SH-SY5Y (cell line): ENCODE data around the gene TMPRSS3.

ENCODE experiments used
- GATA2 ChIP-seq: IDR thresholded peaks from 2 replicates; pipeline ENCODE4 v1.6.1; 2011; ENCODE audit warnings: mild to moderate bottlenecking, low read depth, low read length
- GATA3 ChIP-seq: IDR thresholded peaks from 2 replicates; pipeline ENCODE4 v1.6.1; 2011; ENCODE audit warnings: low read depth, mild to moderate bottlenecking, low read length, moderate library complexity

The TMPRSS3 gene

DNA sequence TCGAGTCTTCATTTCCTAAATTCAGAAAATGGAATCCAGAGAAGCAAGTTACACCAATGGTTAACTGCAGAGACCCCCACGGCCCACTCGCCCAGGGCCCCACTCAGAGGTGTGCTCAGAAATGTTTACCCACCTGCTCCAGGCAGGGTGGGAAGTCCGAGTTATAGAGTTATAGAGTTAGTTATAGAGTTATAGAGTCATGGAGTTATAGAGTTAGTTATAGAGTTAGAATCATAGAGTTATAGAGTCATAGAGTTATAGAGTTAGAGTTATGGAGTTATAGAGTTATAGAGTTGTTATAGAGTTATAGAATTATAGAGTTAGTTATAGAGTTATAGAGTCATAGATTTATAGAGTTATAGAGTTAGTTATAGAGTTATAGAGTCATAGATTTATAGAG lies 39.5 kb upstream of the TMPRSS3 start:
- no peak for TF ChIP-seq GATA2
- no peak for TF ChIP-seq GATA3

- TF ChIP-seq GATA2 (no peak), GATA3 (no peak)
These were observed 39.0 kb upstream of the TMPRSS3 start for GRCh38 chr21:42434884-42435283.

GRCh38 chr21:42433946-42434551 lies 38.2 kb upstream of the TMPRSS3 start:
- TF ChIP-seq GATA2, result no peak
- TF ChIP-seq GATA3, result no peak

GRCh38 chr21:42432695-42433094 lies 36.8 kb upstream of the TMPRSS3 start:
- TF ChIP-seq GATA3, result no peak
- no peak for TF ChIP-seq GATA2

- TF ChIP-seq GATA3, result no peak
These were observed 35.3 kb upstream of the TMPRSS3 start for GRCh38 chr21:42431196-42431595.

DNA sequence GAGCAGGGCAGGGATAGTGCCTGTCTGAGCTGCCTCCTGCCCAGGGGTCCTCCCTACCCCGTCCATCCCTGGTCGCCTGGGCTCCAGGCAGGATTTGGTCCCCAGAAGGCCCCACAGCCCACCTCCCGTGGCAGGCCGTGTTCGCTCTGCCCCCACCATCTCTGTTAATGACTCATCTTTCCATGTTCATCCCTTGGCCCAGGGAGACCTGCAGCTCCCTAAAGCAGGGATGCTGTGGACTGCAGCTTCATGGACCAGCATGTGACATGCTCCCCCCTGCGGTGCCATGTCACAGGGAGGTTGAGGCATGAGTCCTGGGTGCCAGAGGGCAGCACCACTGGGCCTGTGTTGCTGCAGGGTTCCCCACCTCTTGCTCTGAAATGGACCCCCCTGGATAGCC lies 34.7 kb upstream of the TMPRSS3 start:
- no peak for TF ChIP-seq GATA3
- no peak for TF ChIP-seq GATA2

- TF ChIP-seq GATA3, result no peak
- TF ChIP-seq GATA2, result no peak
These were observed 34.0 kb upstream of the TMPRSS3 start for GRCh38 chr21:42429856-42430255.

- no peak for TF ChIP-seq GATA2
- TF ChIP-seq GATA3, result no peak
These were observed 33.2 kb upstream of the TMPRSS3 start for GRCh38 chr21:42429021-42429420.

DNA sequence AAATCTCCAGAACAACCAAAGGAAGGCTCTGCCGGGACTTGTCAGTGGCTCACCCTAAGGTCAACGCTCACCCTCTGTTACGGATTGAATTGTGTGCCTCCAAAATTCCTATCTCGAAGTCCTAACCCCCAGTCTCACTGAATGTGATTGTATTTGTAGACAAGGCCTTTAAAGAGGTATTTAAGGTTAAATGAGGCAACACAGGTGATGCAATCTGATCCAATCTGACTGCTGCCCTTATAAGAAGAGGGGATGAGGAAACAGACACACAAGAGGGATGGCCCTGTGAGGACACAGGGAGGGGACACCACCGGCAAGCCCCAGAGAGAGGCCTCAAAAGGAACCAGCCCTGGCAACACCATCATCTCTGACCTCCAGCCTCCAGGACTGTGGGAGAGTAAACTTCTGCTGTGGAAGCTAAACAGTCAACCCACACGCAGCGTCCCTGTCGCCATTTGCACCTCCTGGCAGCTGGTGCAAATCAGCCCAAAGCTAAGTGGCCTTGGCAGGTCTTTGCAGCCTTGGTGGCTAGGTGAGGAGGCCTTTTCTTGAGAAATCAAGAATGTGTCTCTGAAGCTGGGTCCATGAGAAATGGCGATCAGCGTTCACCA lies 32.1 kb upstream of the TMPRSS3 start:
- no peak for TF ChIP-seq GATA3
- no peak for TF ChIP-seq GATA2

- no peak for TF ChIP-seq GATA2
- TF ChIP-seq GATA3, result no peak
These were observed 31.1 kb upstream of the TMPRSS3 start for GRCh38 chr21:42426876-42427480.

- TF ChIP-seq GATA3 (no peak), GATA2 (no peak)
These were observed 30.6 kb upstream of the TMPRSS3 start for GRCh38 chr21:42426424-42426823.

DNA sequence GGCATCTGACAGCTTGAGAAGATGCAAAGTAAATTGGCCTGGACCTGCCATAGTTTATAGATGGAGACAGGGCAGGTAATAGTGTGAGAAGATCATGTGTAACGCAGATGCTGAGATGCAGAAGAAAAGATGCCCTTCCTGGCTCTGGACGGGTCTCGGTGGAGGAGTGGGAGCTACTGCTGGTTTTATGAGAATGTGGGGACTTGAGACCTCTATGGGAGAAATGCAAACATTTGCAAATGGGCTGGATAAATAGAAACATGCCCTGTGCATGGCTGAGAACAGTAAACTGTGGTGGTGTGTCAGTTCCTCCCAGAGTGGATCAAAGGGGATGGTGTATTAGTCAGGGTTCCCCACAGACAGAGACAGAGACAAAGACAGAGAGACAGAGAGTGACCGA lies 29.7 kb upstream of the TMPRSS3 start:
- no peak for TF ChIP-seq GATA2
- TF ChIP-seq GATA3, result no peak

- no peak for TF ChIP-seq GATA2
- no peak for TF ChIP-seq GATA3
These were observed 29.2 kb upstream of the TMPRSS3 start for GRCh38 chr21:42424914-42425541.

GRCh38 chr21:42423685-42424084 lies 27.8 kb upstream of the TMPRSS3 start:
- TF ChIP-seq GATA2 (no peak), GATA3 (no peak)

GRCh38 chr21:42423197-42423675 lies 27.4 kb upstream of the TMPRSS3 start:
- TF ChIP-seq GATA3, result no peak
- no peak for TF ChIP-seq GATA2
